Activated CD8-positive, alpha-beta T cell treated with anti-CD3 and anti-CD28 coated beads for 36 hours (primary cell): ENCODE results near the gene MAZ. TPM values are rescaled to one million over a fixed set of nuclear protein-coding genes. Genes with fewer than 3 reads are reported as not detected.
A peak's percentile ranks its signal among the peaks of the same experiment; 100 is the strongest.

ENCODE experiments used
- ATAC-seq: fragments of 200-7000 bp; cut with Tn5 transposase; one replicate; pipeline ENCODE4 v1.10.0; 2021; ENCODE audit warnings: mild to moderate bottlenecking, moderate library complexity
- CTCF ChIA-PET: fragments of 350-600 bp; sonication (Branson Sonifier 250); formaldehyde crosslinking; loops from one replicate; lab custom pipeline; 2021; ENCODE audit warnings: antibody characterized with exemption; lab: Charles Lee
- POLR2A ChIA-PET: fragments of 350-600 bp; sonication (Branson Sonifier 250); formaldehyde crosslinking; loops from one replicate; lab custom pipeline; 2021; ENCODE audit warnings: antibody characterized with exemption; lab: Charles Lee
- DNase-seq: peaks from one replicate; pipeline ENCODE4 v3.0.0-alpha.2; 2020
- H3K27ac Mint-ChIP-seq: one replicate; pipeline ENCODE4 v1.8.0; 2021; ENCODE audit warnings: mild to moderate bottlenecking, mixed read lengths
- H3K27me3 Mint-ChIP-seq: one replicate; pipeline ENCODE4 v1.8.0; 2021; ENCODE audit warnings: mixed read lengths
- H3K36me3 Mint-ChIP-seq: one replicate; pipeline ENCODE4 v1.8.0; 2021; ENCODE audit warnings: low read depth, mixed read lengths
- H3K4me1 Mint-ChIP-seq: one replicate; pipeline ENCODE4 v1.8.0; 2021; ENCODE audit warnings: low read depth, mixed read lengths
- H3K4me3 Mint-ChIP-seq: one replicate; pipeline ENCODE4 v1.8.0; 2021; ENCODE audit warnings: mild to moderate bottlenecking, moderate library complexity, mixed read lengths
- H3K9me3 Mint-ChIP-seq: one replicate; pipeline ENCODE4 v1.8.0; 2021; ENCODE audit warnings: mixed read lengths
- intact Hi-C: fragments of 100-400 bp; cut with micrococcal nuclease; formaldehyde crosslinking; loops from one replicate; pipeline ENCODE4 v1.10.0; 2022
- total RNA-seq, 2 experiments: library from RNA; stranded (reverse); gene quantifications; one replicate each; pipeline ENCODE4 v1.2.3, GENCODE V29; 2021
- TF ChIP-seq, protein P1 (sequence below): fragments of 200-600 bp; IDR thresholded peaks from one replicate; pipeline ENCODE4 v1.8.0; 2022; ENCODE audit warnings: antibody characterized with exemption, mild to moderate bottlenecking

The MAZ gene
- total RNA-seq, 2 experiments from 2014 or later, result 380 to 382 TPM

DNA sequence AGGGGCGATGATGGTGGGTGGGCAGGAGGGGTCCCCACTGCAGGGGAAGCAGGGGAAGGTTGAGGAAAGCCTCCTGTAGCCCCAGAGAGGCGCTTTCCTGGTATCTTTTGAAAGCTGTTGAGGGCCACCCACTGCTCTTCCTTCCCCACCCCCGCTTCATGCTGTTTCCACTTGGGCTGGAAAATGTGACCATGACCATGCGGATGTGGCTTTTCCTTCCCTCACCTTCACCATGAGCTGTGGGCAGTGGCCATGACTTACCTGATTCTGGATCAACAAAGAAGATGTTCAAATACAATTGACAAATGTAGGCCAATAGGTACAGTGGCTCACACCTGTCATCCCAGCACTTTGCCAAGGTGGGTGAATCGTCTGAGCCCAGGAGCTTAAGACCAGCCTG, 27.8 kb downstream of the MAZ start:
- Mint-ChIP-seq H3K4me1 (peaks cover 24% of the 10 kb centered on the region), H3K4me3 (no peak overlapping the region), H3K27me3 (no peaks in the 10 kb centered on the region), H3K9me3 (no peaks in the 10 kb centered on the region), H3K27ac (no peak overlapping the region), H3K36me3 (peaks cover 19% of the 10 kb centered on the region)
- intact Hi-C loops, result no loop called here
- CTCF ChIA-PET, result interaction anchor here (1.4 kb wide), 2 partner anchors 9 to 14 kb away, joined by 3 to 5 read pairs; no protein-coding TSS in a partner anchor
- ATAC-seq, result no peak
- TF ChIP-seq, protein P1, sequence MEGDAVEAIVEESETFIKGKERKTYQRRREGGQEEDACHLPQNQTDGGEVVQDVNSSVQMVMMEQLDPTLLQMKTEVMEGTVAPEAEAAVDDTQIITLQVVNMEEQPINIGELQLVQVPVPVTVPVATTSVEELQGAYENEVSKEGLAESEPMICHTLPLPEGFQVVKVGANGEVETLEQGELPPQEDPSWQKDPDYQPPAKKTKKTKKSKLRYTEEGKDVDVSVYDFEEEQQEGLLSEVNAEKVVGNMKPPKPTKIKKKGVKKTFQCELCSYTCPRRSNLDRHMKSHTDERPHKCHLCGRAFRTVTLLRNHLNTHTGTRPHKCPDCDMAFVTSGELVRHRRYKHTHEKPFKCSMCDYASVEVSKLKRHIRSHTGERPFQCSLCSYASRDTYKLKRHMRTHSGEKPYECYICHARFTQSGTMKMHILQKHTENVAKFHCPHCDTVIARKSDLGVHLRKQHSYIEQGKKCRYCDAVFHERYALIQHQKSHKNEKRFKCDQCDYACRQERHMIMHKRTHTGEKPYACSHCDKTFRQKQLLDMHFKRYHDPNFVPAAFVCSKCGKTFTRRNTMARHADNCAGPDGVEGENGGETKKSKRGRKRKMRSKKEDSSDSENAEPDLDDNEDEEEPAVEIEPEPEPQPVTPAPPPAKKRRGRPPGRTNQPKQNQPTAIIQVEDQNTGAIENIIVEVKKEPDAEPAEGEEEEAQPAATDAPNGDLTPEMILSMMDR, result no peak
- POLR2A ChIA-PET, result interaction anchor here (0.6 kb wide), 1 partner anchor 147 kb away, joined by 3 read pairs; no protein-coding TSS in a partner anchor
- DNase-seq, result peak; percentile 40

DNA sequence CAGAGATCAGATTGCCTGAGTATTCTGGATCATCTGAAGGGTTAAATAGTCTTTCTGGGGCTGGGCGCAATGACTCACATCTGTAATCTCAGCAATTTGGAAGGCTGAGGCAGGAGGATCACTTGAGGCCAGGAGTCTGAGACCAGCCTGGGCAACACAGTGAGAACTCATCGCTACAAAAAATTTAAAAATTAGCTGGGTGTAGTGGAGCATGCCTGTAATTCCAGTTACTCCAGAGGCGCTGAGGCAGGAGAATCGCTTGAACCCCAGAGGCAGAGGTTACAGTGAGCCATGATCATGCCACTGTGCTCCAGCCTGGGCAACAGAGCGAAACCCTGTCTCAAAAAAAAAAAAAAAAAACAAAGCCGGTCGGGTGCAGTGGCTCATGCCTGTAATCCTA, 29.6 kb downstream of the MAZ start:
- Mint-ChIP-seq H3K27ac (no peak overlapping the region), H3K27me3 (no peaks in the 10 kb centered on the region), H3K4me3 (no peak overlapping the region), H3K9me3 (no peaks in the 10 kb centered on the region), H3K4me1 (peaks cover 14% of the 10 kb centered on the region), H3K36me3 (peaks cover 19% of the 10 kb centered on the region)
- TF ChIP-seq, protein P1, result no peak
- intact Hi-C loops, result no loop called here
- POLR2A ChIA-PET, result interaction anchor here (0.7 kb wide), 1 partner anchor 159 kb away, joined by 4 read pairs; the partner anchor contains the start of gene HIRIP3
- DNase-seq, result no peak
- CTCF ChIA-PET, result interaction anchor here (3.6 kb wide), 1 partner anchor 12 kb away, joined by 18 read pairs; no protein-coding TSS in a partner anchor
- ATAC-seq, result no peak

DNA sequence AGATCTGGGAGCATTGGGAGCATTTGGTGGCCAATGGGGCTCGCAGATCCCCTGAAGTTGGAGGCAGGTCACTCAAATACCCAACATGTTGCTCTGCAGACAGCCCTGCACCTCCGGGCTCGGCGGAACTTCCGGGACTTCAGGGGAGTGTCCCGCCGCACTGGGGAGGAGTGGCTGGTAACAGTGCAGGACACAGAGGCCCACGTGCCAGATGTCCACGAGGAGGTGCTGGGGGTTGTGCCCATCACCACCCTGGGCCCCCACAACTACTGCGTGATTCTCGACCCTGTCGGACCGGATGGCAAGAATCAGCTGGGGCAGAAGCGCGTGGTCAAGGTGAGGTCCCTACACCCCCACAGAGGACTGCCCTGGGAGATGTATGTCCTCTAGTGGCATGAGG, 30.3 kb downstream of the MAZ start:
- DNase-seq (no peak), ATAC-seq (no peak)
- peaks cover 21% of the 10 kb centered on the region for H3K36me3 Mint-ChIP-seq
- H3K27ac Mint-ChIP-seq, result no peak overlapping the region
- no peaks in the 10 kb centered on the region for H3K9me3 Mint-ChIP-seq
- intact Hi-C loops, result no loop called here
- H3K4me1 Mint-ChIP-seq, result peaks cover 14% of the 10 kb centered on the region
- TF ChIP-seq, protein P1, result no peak
- ChIA-PET CTCF (interaction anchor here (3.6 kb wide), 1 partner anchor 12 kb away, joined by 18 read pairs; no protein-coding TSS in a partner anchor), POLR2A (interaction anchor here (0.5 to 0.7 kb wide), 2 partner anchors 159 to 161 kb away, joined by 4 read pairs; partner anchors contain the start of gene HIRIP3)
- no peaks in the 10 kb centered on the region for H3K27me3 Mint-ChIP-seq
- H3K4me3 Mint-ChIP-seq, result no peak overlapping the region

DNA sequence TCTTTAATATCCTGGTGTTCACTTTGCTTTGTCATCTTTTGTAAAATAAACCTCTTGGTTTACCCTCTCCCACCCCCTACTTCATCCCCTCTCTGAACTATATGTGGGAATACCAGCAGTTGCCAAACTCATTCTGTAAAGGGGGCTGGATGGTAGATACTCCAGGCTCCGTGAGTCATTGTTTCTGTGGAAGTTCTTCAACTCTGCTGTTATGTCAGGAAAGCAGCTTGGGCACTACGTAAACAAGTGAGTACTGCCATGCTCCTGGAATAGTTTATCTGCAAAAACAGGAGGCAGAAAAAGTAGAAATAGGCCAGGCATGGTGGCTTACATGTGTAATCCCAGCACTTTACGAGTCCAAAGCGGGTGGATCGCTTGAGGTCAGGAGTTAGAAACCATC, 31.5 kb downstream of the MAZ start:
- ChIA-PET CTCF (interaction anchor here (1.4 to 3.6 kb wide), 3 partner anchors 9 to 14 kb away, joined by 3 to 18 read pairs (median 4); no protein-coding TSS in a partner anchor), POLR2A (no interaction called here)
- Mint-ChIP-seq H3K36me3 (peaks cover 17% of the 10 kb centered on the region), H3K27ac (no peak overlapping the region), H3K27me3 (no peaks in the 10 kb centered on the region), H3K9me3 (no peaks in the 10 kb centered on the region), H3K4me3 (no peak overlapping the region), H3K4me1 (peaks cover 11% of the 10 kb centered on the region)
- ATAC-seq (no peak), DNase-seq (no peak)
- TF ChIP-seq, protein P1, result no peak
- intact Hi-C loops, result no loop called here

DNA sequence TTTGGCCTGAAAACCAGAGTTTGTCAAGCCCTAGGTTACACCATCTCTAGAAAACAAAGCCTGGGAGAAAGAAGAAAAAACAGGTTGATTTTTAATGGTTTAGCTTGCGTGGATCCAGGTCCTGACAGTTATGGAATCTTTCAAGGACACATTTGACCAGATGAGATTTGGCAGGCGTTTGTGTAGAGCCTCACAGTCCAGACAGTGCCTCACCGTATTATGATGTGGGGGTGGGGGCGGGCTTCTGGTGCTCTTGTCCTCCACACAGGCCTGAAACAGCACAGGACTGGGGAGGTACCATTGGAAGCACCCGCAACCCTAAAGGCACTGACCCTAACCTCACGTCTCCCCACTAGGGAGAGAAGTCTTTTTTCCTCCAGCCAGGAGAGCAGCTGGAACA, 33.5 kb downstream of the MAZ start:
- POLR2A ChIA-PET, result interaction anchor here (2.0 kb wide), 1 partner anchor 32 kb away, joined by 5 read pairs; no protein-coding TSS in a partner anchor
- Mint-ChIP-seq H3K36me3 (peaks cover 9% of the 10 kb centered on the region), H3K9me3 (no peaks in the 10 kb centered on the region), H3K27me3 (no peaks in the 10 kb centered on the region), H3K27ac (no peak overlapping the region), H3K4me1 (peaks cover 4% of the 10 kb centered on the region), H3K4me3 (no peak overlapping the region)
- CTCF ChIA-PET, result interaction anchor here (1.5 kb wide), 1 partner anchor 8 kb away, joined by 6 read pairs; no protein-coding TSS in a partner anchor
- no peak for DNase-seq
- TF ChIP-seq, protein P1, result no peak
- intact Hi-C loops, result no loop called here
- ATAC-seq, result no peak
